Measurements from ENCODE around the gene TP53I3.
A peak's percentile ranks its signal among the peaks of the same experiment; 100 is the strongest.

Gene TP53I3

GRCh38 chr2:24080701-24081100, 3.9 kb downstream of the TP53I3 start:
- no peak for DNase-seq (ENCODE audit: extremely low read depth, low read depth)
- no peak for TF ChIP-seq CTCF (IDR thresholded peaks at IDR 0.05; ENCODE audit: low read depth, low read length, missing control alignments)
- H3K4me3 ChIP-seq (replicated peaks; ENCODE audit: low read depth, low read length) = no peak overlapping the region

- peak overlapping the region; percentile 90 for H3K4me3 ChIP-seq (replicated peaks; ENCODE audit: low read depth, low read length)
- DNase-seq (ENCODE audit: extremely low read depth, low read depth) = no peak
- TF ChIP-seq CTCF (IDR thresholded peaks at IDR 0.05; ENCODE audit: low read depth, low read length, missing control alignments) = no peak
Observed at GRCh38 chr2:24077879-24078278, 6.8 kb downstream of the TP53I3 start.

GRCh38 chr2:24077535-24077877, 7.1 kb downstream of the TP53I3 start:
- H3K4me3 ChIP-seq (replicated peaks; ENCODE audit: low read depth, low read length) = peak overlapping the region; percentile 90
- TF ChIP-seq CTCF (IDR thresholded peaks at IDR 0.05; ENCODE audit: low read depth, low read length, missing control alignments) = no peak
- DNase-seq (ENCODE audit: extremely low read depth, low read depth) = no peak

- H3K4me3 ChIP-seq (replicated peaks; ENCODE audit: low read depth, low read length) = peak overlapping the region; percentile 90
- TF ChIP-seq CTCF (IDR thresholded peaks at IDR 0.05; ENCODE audit: low read depth, low read length, missing control alignments) = no peak
- DNase-seq (ENCODE audit: extremely low read depth, low read depth) = no peak
Observed at GRCh38 chr2:24076849-24077534, 7.6 kb downstream of the TP53I3 start.

- no peak for TF ChIP-seq CTCF (IDR thresholded peaks at IDR 0.05; ENCODE audit: low read depth, low read length, missing control alignments)
- peak within 1 kb of the TSS; percentile 90 for H3K4me3 ChIP-seq (replicated peaks; ENCODE audit: low read depth, low read length)
- DNase-seq (ENCODE audit: extremely low read depth, low read depth) = peak; percentile 97
Observed at GRCh38 chr2:24075915-24076848, 8.5 kb downstream of the TP53I3 start, which contains the start of gene SF3B6. SF3B6 (minus strand) TSS chr2:24076326; CDS start chr2:24076229, 97 bp downstream.

GRCh38 chr2:24075259-24075658, 9.4 kb downstream of the TP53I3 start:
- no peak for DNase-seq (ENCODE audit: extremely low read depth, low read depth)
- TF ChIP-seq CTCF (IDR thresholded peaks at IDR 0.05; ENCODE audit: low read depth, low read length, missing control alignments) = no peak
- H3K4me3 ChIP-seq (replicated peaks; ENCODE audit: low read depth, low read length) = peak overlapping the region; percentile 90

Measured in HFF-Myc (cell line).